Activated CD8-positive, alpha-beta memory T cell treated with anti-CD3 and anti-CD28 coated beads for 48 hours (primary cell): Measurements from ENCODE around the gene DEFB126.
"Not testable (repeated sequence)": the region's sequence is repeated elsewhere in the genome, so short reads cannot be mapped to it uniquely, and the experiment has no call there.

Source experiments
- DNase-seq, 3 experiments: peaks; one replicate each; pipeline ENCODE4 v3.0.0-alpha.2; 2020; ENCODE audit warnings: low read depth in 2 of 3, low spot score in 2 of 3

Gene DEFB126, protein sequence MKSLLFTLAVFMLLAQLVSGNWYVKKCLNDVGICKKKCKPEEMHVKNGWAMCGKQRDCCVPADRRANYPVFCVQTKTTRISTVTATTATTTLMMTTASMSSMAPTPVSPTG

DNA sequence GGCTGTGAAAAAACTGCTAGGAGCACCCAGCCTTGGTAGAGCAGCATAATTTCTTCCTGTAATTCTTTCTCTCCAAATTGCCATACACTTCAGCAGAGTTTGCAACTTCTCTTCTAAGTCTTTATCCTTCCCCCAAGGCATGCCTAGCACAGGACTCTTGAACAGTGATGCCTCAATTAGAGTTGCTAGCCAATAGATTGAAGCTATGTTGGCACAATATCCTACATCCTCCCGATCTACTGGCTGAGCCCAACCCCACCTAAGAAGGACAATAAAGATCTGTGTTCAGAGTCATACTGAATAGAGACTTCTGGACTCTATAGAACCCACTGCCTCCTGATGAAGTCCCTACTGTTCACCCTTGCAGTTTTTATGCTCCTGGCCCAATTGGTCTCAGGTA lies at the start of gene DEFB126:
Gene DEFB126 (plus strand): TSS at position 301 of the 400 bp plus-strand sequence. CDS start 39 bp downstream, at position 340.
- no peak for DNase-seq

DNA sequence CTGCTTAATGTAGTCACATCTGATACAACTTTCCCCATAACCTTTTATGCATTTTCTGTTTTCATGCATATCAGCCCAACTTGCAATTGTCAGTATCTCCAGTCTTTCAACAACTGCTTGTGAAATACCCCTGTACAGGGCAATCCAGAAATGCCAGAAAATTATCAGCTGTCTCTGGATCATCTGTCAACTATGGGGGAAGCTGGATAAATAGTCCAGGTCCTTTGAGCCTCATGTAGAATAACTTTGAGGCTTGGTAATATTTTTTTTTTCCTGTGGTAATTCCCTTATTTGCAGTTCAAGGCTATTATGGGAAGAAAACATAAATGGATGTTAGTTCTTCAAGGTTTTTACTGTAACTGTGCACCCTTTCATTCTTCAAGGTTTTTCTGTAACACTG lies 48.7 kb upstream of the DEFB126 start:
- no peak for DNase-seq

DNA sequence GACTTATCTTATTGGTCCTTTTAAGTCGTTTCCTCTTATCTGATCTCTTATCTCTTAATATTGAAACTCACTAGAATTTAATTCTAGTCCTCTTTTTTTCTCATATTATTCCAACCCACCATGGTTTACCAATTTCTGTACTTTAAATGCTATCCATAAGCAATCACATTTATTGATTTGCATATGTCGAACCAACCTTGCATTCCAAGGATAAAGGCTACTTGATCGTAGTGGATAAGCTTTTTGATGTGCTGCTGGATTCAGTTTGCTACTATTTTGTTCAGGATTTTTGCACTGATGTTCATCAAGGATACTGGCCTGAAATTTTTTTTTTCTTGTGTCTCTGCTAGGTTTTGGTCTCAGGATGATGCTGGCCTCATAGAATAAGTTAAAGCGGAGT lies 47.2 kb upstream of the DEFB126 start:
- DNase-seq = no peak

DNA sequence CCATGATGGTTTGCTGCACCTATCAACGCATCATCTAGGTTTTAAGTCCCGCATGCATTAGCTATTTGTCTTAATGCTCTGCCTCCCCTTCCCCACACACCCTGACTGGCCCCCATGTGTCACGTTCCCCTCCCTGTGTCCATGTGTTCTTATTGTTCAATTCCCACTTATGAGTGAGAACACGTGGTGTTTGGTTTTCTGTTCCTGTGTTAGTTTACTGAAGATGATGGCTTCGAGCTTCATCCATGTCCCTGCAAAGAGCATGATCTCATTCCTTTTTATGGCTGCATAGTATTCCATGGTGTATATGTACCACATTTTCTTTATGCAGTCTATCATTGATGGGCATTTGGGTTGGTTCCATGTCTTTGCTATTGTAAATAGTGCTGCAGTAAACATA lies 44.7 kb upstream of the DEFB126 start:
- DNase-seq = not testable (repeated sequence)

DNA sequence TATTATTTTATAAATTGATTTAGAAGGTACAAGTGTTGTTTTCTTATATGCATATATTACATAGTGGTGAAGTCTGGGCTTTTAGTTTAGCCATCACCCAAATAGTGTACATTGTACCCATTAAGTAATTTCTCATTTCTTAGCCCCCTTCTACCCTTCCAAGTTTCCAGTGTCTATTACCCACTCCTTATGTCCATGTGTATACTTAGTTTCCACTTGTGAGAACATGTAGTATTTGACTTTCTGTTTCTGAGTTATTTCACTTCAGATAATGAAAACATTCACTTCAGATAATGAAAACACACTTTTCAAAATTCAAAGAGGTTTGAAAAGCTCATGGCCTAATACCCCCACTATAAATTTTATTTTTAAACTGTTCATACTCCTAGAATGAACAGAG lies 40.4 kb upstream of the DEFB126 start:
- DNase-seq = no peak

DNA sequence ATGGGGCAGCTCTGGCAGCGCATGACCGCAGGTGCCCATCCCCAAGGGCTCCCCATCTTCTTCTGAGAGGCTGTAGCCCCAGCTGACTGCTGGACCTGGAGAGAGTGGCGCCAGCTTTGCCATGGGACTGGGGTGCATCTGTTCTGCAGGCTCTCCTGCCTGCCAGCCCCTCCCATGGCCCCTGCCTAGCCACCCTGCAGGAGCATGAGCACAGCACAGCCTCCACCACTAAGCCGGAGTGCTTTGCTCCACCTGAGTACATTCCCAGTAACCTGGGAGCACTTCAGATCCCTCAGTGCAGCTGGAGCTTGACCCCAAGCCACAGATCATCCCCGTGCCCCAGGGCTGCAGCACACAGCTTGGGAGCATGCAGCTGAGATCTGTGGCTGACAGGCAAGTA lies 38.9 kb upstream of the DEFB126 start:
- no peak for DNase-seq

DNA sequence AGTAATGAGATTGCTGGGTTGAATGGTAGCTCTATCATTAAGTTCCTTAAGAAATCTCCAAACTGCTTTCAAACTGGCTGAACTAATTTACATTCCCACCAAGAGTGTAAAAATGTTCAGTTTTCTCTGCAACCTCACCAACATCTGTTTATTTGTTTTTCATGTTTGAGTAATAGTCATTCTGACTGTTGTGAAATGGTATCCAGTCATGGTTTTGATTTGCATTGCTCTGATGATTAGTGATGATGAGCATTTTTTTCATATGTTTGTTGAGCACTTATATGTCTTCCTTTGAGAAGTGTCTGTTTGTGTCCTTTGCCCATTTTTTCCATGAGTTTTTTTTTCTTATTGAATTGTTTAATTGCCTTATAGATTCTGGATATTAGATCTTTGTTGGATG lies 30.0 kb upstream of the DEFB126 start:
- DNase-seq = no peak

DNA sequence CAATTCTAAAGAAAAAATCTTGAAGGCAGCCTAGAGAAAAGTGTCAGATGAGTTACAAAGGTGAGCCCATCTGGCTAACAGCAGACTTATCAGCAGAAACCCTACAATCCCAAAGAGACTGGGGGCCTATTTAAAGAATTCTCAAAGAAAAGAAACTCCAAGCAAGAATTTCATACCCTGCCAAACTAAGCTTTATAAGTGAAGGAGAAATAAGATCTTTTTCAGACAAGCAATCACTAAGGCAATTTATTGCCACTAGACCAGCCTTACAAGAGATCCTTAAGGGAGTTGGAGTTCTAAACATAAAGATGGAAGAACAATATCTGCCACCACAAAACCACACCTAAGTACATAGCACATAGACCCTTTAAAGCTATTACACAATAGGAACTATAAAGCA lies 24.9 kb upstream of the DEFB126 start:
- DNase-seq = no peak

DNA sequence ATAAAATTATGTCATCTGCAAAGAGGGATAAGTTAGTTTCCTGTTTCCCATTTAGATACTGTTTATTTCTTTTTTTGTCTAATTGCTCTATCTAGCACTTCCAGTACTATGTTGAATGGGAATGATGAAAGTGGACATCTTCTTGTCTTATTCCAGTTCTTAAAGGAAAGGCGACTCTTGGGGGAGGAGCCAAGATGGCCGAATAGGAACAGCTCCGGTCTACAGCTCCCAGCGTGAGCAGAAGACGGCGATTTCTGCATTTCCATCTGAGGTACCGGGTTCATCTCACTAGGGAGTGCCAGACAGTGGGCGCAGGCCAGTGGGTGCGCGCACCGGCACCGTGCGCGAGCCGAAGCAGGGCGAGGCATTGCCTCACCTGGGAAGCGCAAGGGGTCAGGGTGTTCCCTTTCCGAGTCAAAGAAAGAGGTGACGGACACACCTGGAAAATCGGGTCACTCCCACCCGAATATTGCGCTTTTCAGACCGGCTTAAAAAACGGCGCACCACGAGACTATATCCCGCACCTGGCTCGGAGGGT lies 12.5 kb upstream of the DEFB126 start:
- not testable (repeated sequence) for DNase-seq

DNA sequence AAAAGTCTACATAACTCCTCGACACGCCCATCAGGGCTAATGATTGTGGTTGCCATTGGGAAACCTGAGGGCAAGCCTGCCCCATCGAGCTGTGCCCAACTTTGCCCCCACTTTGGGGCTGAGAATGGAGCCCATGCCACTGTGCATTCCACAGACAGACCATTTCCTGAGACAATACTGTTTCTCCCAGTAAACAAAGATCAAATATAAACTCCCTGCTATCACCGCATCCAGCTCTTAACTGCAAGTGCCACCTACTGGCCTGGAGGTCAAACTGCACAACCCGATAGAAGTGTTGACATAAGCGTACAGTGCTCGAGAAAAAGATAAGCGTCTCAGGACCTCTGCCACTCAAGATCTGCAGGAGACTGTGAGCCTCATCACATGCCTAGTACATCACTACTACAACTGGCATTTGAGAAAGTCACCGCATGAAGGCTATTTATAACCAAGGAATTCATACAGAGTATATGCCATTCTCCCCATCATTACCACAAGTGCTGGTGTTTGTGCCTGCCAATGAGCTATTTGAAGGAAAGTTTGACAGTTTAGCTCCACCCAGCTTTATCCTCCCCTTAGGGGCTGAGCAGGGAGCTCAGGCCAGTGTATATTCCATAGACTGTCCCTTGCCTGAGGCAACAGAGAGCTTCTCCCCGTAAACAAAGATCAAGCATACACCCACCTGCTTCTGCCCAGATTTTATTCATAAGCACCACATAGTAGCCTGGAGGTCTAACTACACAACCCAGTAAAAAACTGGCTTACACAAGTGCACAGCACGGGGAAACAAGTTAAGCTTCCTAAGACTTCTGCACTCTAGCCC lies 4.5 kb upstream of the DEFB126 start:
- DNase-seq = no peak

DNA sequence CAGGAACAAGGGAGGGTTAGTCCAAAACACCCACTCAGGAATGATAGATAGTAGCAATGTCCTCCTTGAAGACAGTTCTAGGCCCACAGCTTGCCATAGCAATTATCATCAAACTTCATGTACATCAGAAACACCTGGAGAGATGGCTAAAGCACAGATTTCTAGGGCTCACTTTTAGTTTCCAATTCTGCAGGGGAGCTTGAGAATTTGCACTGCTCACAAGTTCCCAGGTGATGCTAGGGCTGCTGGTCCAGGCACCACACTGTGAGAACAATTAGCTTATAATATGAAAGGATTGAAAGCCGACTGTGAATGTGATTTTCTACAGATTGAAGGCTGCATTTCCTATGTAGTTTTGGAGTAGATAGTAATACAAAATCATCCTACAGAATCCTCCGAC lies 3.5 kb downstream of the DEFB126 start:
- DNase-seq = no peak

DNA sequence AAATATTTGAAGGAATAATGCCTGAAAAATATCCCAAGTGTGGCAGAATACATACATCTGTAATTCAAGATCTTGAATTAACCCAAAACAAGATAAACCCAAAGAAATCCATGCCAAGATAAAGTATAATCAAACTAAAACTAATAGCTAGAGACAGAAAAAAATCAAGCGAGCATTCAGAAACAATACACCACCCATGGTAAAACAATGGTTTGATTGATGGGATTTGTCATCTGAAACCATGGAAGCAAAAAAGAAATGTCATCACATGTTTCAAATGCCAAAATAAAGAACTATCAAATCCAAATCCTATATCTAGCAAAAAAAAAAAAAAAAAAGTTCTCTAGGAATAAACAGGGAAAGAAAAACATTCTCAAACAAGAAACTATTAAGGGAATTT lies 9.7 kb downstream of the DEFB126 start:
- DNase-seq = no peak

DNA sequence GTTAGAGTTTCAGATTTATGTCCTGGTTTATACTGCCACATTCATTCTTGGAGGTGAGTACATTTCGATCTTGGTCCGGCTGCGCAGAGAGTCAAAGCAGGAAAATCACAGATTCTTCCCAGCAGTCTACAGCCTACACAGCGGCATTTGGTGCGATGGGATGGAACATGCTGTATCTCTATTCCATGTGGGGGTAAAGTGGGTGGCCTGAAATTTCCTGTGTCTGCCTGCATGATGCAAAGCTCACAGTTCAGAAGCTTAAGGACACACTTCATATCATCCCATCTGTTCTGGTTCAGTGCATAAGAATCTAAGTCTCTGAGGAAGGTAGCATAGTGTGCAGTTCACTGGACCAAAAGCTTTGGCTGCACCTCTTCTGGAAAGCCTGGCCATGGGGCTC lies 14.8 kb downstream of the DEFB126 start, which contains the start of gene DEFB127:
Gene DEFB127 (plus strand): TSS at position 301 of the 400 bp plus-strand sequence. CDS start 91 bp downstream, at position 392.
- no peak for DNase-seq

DNA sequence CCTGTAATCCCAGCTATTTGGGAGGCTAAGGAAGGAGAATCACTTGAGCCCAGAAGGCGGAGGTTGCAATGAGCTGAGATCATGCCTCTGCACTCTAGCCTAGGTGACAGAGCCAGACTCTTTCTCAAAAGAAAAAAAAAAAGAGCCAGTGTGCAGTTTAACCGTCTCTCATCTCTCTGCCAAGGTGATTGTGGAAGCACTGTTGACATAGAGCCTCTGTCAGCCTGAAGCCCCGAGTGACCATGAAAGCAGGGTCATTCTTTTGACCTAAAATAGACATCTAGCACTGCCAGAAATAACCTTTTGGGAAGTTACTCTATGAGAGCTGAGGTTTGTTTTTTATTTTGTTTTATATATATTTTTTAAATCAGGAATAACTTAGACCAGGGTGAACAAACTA lies 22.2 kb downstream of the DEFB126 start:
- DNase-seq = no peak

DNA sequence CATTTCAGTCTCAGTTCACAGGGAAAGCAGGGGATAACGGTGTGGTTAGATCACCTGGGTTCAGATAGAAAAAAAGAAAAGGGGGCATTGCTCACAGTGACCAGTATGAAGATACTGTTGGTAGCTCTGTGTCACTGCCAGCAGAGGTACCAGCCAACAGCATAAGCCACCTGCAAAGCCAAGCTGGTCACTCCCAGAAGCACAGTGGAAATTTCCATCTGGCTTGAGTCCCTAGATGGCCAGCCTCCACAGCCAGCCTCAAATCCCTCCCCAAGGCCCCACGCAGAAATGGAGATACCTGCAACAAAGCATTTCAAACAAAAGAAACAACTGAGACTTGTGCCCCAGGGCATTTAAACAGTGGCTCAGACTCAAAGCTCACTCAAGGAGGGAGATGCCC lies 26.5 kb downstream of the DEFB126 start:
- no peak for DNase-seq

DNA sequence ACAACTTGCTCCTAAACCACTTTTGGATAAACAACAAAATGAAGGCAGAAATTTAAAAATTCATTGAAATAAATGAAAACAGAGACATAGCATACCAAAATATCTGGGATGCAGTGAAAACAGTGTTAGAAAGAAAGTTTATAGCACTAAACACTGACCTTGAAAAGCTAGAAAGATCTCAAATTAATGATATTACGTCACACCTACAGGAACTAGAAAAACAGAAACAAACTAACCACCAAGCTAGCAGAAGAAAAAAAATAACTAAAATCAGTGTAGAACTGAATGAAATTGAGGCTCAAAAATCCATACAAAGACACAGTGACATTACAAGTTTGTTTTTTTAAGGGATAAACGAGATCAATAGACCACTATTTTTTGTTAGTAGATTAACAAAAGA lies 41.9 kb downstream of the DEFB126 start:
- no peak for DNase-seq

DNA sequence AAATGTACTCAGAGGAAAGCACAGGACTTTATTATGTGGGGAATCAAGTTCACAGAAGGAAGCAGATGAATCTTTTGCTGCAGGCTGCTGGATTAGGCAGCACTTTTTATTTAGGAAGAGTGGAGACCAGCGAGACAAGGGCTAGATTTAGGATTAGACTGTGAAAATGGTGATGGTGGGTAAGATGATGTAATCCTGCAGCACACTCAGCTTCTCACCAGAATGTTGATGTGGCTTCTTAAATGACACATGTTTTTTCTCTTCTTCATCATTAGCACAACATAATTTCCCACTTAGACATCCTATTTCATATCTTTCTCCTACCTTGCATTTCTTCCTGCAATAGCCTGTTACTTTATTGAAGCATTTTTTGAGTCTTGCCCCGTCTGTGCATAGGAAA lies 45.3 kb downstream of the DEFB126 start:
- no peak for DNase-seq

DNA sequence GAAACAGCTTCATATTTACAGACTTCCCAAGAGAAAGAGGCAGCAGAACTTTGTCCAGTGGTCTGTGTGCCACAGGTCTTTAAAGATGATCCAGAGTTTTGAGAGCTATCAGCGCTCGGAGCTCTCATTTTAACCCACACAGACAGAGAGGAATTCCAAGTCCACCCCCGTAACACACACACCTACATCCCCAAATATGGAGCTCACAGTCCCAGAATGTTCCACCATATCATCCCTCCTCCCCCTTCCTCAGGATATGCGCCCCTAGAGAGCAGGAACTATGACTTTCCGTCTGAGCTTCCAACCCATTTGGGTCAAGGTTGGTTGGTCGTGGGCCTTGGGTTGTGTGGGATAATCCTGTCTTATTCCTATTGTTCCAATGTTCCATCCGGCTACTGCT lies 47.2 kb downstream of the DEFB126 start, which contains the start of gene DEFB128:
Gene DEFB128 (minus strand): TSS at position 101 of the 400 bp plus-strand sequence. CDS start 88 bp downstream, at position 13.
- DNase-seq = no peak
